OCI-LY7 (cell line): ENCODE data around the gene PAH.

Experiments used
- CTCF ChIP-seq: fragments of 200-600 bp; sonication (generic); conservative IDR thresholded peaks from 2 replicates; pipeline ENCODE4 v1.5.1; 2014; ENCODE audit warnings: mild to moderate bottlenecking, antibody characterized with exemption, low read length, moderate library complexity, mixed read lengths
- EZH2phosphoT487 ChIP-seq: fragments of 200-600 bp; sonication (generic); IDR thresholded peaks from 2 replicates; pipeline ENCODE4 v1.6.1; 2018; ENCODE audit warnings: low read depth, borderline replicate concordance, mild to moderate bottlenecking, mixed run types, antibody characterized with exemption, low read length, moderate library complexity, mixed read lengths

- TF ChIP-seq CTCF (no peak), EZH2phosphoT487 (no peak)
These were observed 21.0 kb downstream of the PAH start for GRCh38 chr12:102896067-102896466.
